Anterior cingulate cortex (tissue), 58 donors: ENCODE data around the gene PLA2G15.

Experiments
- DNase-seq, 58 donors: peaks; one replicate each; lab custom pipeline; 2025; lab: John Stamatoyannopoulos, UW

PLA2G15 gene

GRCh38 chr16:68231384-68232136 is 13.6 kb upstream of the PLA2G15 start:
- no peak for DNase-seq

GRCh38 chr16:68232335-68232734 is 12.8 kb upstream of the PLA2G15 start:
- no peak for DNase-seq

GRCh38 chr16:68233085-68233834 is 11.9 kb upstream of the PLA2G15 start:
- DNase-seq, result no peak

DNA sequence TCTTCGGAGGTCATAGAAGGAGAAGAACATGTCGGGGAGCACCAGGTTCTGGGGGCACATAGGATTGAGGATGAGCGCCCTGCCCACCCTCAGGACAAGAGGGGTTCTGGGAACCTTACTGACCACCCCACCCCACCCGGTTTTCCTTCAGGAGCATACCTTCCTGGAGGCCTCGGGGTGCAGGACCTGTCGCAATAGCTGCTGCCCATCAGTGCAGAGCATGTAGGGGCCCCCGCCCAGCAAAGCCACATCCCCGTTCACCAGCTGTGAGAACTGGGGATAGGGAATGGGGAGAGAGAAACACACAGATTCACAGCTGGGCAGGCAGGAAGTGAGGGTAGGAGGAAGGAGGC is 11.4 kb upstream of the PLA2G15 start:
- no peak for DNase-seq

DNA sequence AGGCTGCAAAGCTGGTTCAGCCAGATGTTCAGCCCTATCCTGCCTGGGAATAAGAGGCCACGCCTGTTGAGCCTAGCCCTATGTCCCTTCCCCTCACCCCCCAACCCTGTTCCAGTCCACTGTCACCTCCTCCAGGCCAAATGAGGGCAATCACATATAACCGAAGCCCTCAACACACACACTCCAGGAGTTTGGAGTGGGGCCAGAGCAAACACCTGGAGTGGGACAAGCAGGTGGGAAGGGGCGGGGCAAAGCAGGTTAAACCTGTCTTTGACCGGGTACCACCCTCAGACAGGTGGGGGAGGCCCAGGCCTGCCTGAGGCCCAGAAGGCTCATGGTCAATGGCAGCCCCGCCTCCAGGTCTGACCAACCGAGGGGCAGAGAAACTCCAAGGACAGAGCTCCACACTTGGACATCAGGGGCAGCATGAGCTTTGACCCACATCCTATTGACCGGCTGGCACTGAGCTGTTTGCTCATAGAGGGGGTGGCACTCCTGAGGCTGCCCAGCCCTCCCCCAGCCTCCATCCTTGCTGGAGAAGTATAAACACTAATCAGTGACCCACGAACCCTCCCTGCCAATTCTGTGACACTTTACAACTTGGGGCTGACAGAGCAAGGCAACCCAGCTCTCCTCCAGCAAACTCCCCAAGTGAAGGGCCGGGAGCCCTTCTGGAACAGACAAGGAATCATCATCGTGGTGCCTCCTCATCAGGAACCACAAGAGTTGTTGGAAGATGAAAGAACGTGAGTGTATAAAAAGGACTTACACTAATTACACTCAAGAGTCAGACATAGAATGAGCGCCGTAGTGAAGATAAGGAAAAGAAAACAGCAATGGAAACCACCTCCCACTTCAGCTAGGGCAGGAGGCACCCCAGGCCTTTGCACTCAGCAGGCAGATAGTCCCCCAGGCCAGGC is 10.7 kb upstream of the PLA2G15 start:
- no peak for DNase-seq

GRCh38 chr16:68235108-68235886 is 9.9 kb upstream of the PLA2G15 start:
- DNase-seq, result no peak

- no peak for DNase-seq
Measured at GRCh38 chr16:68235887-68236136, 9.4 kb upstream of the PLA2G15 start, which contains the start of gene ESRP2. Gene ESRP2, minus strand, starts transcription at chr16:68236127. Its CDS starts 82 bp downstream, at chr16:68236045.

- peak in 1 of 58 donors; percentile 39 for DNase-seq
Measured at GRCh38 chr16:68236137-68236825, 8.9 kb upstream of the PLA2G15 start.

- DNase-seq, result peak in 4 of 58 donors; percentile 39 to 51 (median 44)
Measured at GRCh38 chr16:68236826-68237242, 8.3 kb upstream of the PLA2G15 start.

DNA sequence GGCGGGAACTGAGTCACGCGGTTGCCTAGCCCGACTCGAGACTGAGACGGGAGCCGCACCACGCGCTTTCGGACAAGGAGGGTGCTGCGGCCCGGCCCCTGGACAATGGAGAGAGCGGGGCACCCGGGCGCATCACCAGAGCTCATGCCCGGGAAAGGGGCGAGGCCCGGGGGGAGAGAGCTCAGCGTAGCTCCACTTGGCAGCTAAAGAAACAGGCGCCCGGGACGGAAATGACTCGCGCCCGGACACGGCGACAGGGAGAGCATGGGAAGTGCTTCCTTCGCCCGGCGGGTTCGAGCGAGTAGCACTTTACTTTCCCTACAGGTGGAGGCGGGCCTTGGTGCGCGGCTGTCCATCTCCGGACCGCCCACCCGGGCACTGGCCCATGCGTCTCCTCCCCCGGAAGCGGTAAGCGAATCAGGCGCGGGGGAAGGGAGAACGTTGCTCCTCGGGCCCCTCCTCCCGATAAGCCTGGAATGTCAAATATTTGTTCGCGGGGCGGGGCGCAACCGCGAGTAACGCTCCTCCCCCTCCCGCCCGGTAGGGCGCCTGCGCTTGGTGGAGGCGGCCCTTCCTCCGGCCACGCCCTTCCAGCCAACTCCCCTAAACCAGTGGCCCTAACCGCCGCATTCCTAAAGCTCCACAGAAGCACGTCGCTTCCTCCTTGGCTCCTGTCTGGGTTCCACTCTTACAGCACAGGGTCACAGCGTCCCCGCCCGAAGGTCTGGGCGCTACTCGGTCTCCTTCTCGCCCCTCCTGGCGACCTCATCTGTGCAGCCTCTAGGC is 7.7 kb upstream of the PLA2G15 start:
- peak; percentile 48 to 97 (median 91) for DNase-seq

- DNase-seq, result no peak
Measured at GRCh38 chr16:68238029-68238345, 7.2 kb upstream of the PLA2G15 start.

DNA sequence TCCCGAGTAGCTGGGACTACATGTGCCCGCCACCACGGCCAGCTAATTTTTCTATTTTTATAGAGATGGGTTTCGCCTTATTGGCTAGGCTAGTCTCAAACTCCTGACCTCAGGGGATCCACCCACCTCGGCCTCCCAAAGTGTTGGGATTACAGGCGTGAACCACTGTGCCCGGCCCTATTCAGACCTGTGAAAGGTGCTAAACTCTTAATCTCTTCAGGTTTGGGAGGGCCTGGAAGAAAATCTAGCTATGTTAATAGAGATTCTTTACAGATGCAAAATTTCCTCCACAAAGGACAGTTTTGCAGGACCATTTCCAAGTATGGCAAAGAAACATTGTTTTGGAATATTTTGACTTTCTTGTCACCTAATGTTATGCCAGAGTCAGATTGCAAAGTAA is 3.1 kb upstream of the PLA2G15 start:
- DNase-seq, result no peak

- DNase-seq, result no peak
Measured at GRCh38 chr16:68242926-68243858, 2.0 kb upstream of the PLA2G15 start.

- no peak for DNase-seq
Measured at GRCh38 chr16:68244481-68244902, 681 bp upstream of the PLA2G15 start.

DNA sequence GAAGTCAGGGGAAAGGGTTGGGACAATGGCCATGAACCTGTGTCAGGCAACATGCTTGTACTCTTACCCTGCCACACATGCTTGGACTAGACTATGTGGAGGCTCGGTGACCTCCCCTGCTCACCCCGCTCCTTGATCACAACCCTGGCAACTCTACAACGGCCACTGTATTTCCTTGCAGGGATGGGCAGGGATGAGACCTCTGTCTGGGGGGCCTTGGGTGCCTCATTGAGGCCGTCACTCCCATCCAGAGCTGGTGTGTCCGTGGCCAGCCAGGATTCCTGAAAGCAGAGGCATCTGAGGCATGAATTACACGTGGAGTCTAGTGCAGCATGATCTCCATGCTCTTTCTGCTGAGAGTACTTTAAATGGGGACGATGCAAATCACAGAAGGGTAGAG is 948 bp downstream of the PLA2G15 start:
- no peak for DNase-seq

DNA sequence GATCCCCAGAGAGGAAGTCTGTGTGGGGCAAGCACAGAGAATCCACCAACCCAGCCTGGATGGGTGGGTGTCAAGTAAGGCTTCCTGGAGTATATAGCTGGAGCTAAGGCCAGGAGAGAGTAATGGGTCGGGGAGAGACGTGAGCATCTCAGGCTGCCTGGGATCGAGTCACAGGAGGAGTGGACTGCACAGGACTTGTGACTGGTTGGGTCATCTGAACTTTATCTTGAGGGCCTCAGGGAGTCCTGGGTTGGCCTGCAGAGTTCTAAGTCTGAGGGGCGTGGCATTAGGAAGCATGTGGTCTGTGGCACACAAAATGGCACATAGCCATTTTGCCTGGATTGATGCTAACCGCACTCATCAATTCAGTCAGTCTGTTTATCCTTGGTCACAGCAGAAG is 1.5 kb downstream of the PLA2G15 start:
- no peak for DNase-seq

- peak in 10 of 58 donors; percentile 14 to 32 (median 19) for DNase-seq
Measured at GRCh38 chr16:68247400-68247799, 2.2 kb downstream of the PLA2G15 start.

DNA sequence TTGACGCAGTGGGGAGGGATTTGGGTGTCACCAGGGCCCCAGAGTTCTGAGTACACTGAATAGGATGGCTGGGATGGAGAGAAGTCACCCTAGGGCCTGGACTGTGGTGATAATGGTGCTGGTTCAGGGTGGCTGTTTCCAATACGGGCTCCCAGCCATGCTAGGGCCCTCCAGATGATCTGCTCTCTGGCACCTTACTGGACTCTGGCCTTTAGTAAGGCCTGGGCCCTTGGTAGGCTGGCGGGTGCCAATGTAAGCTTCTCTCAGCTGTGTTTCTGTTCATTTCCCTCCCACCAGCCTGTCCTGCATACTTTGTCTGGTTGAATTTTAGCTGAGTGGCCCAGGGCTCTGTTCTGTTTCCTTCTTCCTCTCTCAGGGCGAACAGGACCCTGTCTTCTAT is 2.8 kb downstream of the PLA2G15 start:
- no peak for DNase-seq
